DND-41 (cell line): Measurements from ENCODE around the gene L1TD1.

Experiments used
- ATAC-seq: fragments of 200-7000 bp; cut with Tn5 transposase; 3 replicates; pipeline ENCODE4 v1.9.1; 2021; ENCODE audit warnings: low read depth; ENCODE audit not compliant: insufficient read depth
- DNase-seq: peaks from one replicate; pipeline ENCODE4 v3.0.0-alpha.2; 2020
- H2AFZ ChIP-seq: 2 replicates; pipeline ENCODE4 v1.6.0; 2012; ENCODE audit warnings: low read depth, low read length
- H3K27ac ChIP-seq: 2 replicates; pipeline ENCODE4 v1.5.1; 2012; ENCODE audit warnings: low read length, inconsistent platforms
- H3K27me3 ChIP-seq: fragments of 200-600 bp; sonication (generic); 2 replicates; pipeline ENCODE4 v1.6.0; 2012; ENCODE audit warnings: low read length, mild to moderate bottlenecking, inconsistent platforms; ENCODE audit not compliant: insufficient read depth, poor library complexity
- H3K36me3 ChIP-seq: 2 replicates; pipeline ENCODE4 v1.5.1; 2012; ENCODE audit warnings: low read length, inconsistent platforms; ENCODE audit not compliant: insufficient read depth
- H3K4me1 ChIP-seq: 2 replicates; pipeline ENCODE4 v1.5.1; 2012; ENCODE audit warnings: mild to moderate bottlenecking, low read length; ENCODE audit not compliant: insufficient read depth
- H3K4me2 ChIP-seq: 2 replicates; pipeline ENCODE4 v1.6.0; 2012; ENCODE audit warnings: mild to moderate bottlenecking, moderate library complexity, low read length, inconsistent platforms; ENCODE audit not compliant: insufficient read depth
- H3K4me3 ChIP-seq, 2 experiments: fragments of 200-600 bp in 1 of 2; shearing (Covaris generic) in 1 of 2; 2 replicates each; pipeline ENCODE4 v1.5.1; 2012 to 2016; ENCODE audit warnings: inconsistent platforms in 2 of 2, low read length in 2 of 2, mild to moderate bottlenecking in 2 of 2, low read depth in 1 of 2, moderate library complexity in 1 of 2
- H3K79me2 ChIP-seq: 2 replicates; pipeline ENCODE4 v1.6.0; 2012; ENCODE audit warnings: low read length, inconsistent platforms; ENCODE audit not compliant: insufficient read depth
- H3K9ac ChIP-seq: 2 replicates; pipeline ENCODE4 v1.6.0; 2012; ENCODE audit warnings: low read depth, mild to moderate bottlenecking, inconsistent platforms, low read length, moderate library complexity
- H3K9me3 ChIP-seq: 2 replicates; pipeline ENCODE4 v1.5.1; 2012; ENCODE audit warnings: low read length, moderate library complexity, mild to moderate bottlenecking, inconsistent platforms; ENCODE audit not compliant: insufficient read depth, severe bottlenecking
- H4K20me1 ChIP-seq: 2 replicates; pipeline ENCODE4 v1.6.0; 2012; ENCODE audit warnings: low read length; ENCODE audit not compliant: insufficient read depth
- CTCF ChIP-seq: IDR thresholded peaks from 2 replicates; pipeline ENCODE4 v1.5.1; 2012; ENCODE audit warnings: borderline replicate concordance, low read length, moderate library complexity, mild to moderate bottlenecking; ENCODE audit not compliant: poor library complexity, severe bottlenecking; ENCODE audit errors: extremely low read depth
- EZH2 ChIP-seq: IDR thresholded peaks from 3 replicates; pipeline ENCODE4 v1.6.1; 2012; ENCODE audit warnings: borderline replicate concordance, low read depth, mild to moderate bottlenecking, moderate library complexity, low read length, inconsistent platforms; ENCODE audit not compliant: severe bottlenecking

Gene L1TD1

GRCh38 chr1:62233926-62234450 lies 39.3 kb downstream of the L1TD1 start:
- H4K20me1 ChIP-seq, result no peaks in the 10 kb centered on the region
- H2AFZ ChIP-seq, result no peak overlapping the region
- H3K9ac ChIP-seq, result no peak overlapping the region
- H3K36me3 ChIP-seq, result no peaks in the 10 kb centered on the region
- H3K27me3 ChIP-seq, result peaks cover 7% of the 10 kb centered on the region
- no peaks in the 10 kb centered on the region for H3K4me1 ChIP-seq
- no peak overlapping the region for H3K27ac ChIP-seq
- TF ChIP-seq EZH2 (no peak), CTCF (no peak)
- H3K79me2 ChIP-seq, result no peaks in the 10 kb centered on the region
- no peak overlapping the region for H3K4me3 ChIP-seq
- ATAC-seq (no peak), DNase-seq (no peak)
- no peaks in the 10 kb centered on the region for H3K9me3 ChIP-seq
- no peak overlapping the region for H3K4me2 ChIP-seq

- DNase-seq (no peak), ATAC-seq (no peak)
- Histone ChIP-seq H3K36me3 (no peaks in the 10 kb centered on the region), H2AFZ (no peak overlapping the region), H3K79me2 (no peaks in the 10 kb centered on the region), H3K9ac (no peak overlapping the region), H3K4me2 (no peak overlapping the region), H3K9me3 (no peaks in the 10 kb centered on the region), H3K27ac (no peak overlapping the region), H3K4me1 (no peaks in the 10 kb centered on the region), H4K20me1 (no peaks in the 10 kb centered on the region), H3K27me3 (peaks cover 7% of the 10 kb centered on the region), H3K4me3 (no peak overlapping the region)
- TF ChIP-seq EZH2, result no peak
- no peak for TF ChIP-seq CTCF
These were observed 40.0 kb downstream of the L1TD1 start for GRCh38 chr1:62234688-62235087.

GRCh38 chr1:62235576-62235975 lies 40.9 kb downstream of the L1TD1 start:
- Histone ChIP-seq H3K4me1 (no peaks in the 10 kb centered on the region), H3K9ac (no peak overlapping the region), H3K9me3 (no peaks in the 10 kb centered on the region), H3K79me2 (no peaks in the 10 kb centered on the region), H3K27me3 (peaks cover 7% of the 10 kb centered on the region), H2AFZ (no peak overlapping the region), H3K36me3 (no peaks in the 10 kb centered on the region), H3K4me3 (no peak overlapping the region), H3K27ac (no peak overlapping the region), H3K4me2 (no peak overlapping the region), H4K20me1 (no peaks in the 10 kb centered on the region)
- DNase-seq (no peak), ATAC-seq (no peak)
- TF ChIP-seq EZH2 (no peak), CTCF (no peak)

- no peak overlapping the region for H3K4me2 ChIP-seq
- H3K27ac ChIP-seq, result no peak overlapping the region
- no peak for TF ChIP-seq EZH2
- TF ChIP-seq CTCF, result no peak
These were observed 42.7 kb downstream of the L1TD1 start for GRCh38 chr1:62237361-62237760.

More at GRCh38 chr1:62237361-62237760, 42.7 kb downstream of the L1TD1 start:
- no peaks in the 10 kb centered on the region for H3K9me3 ChIP-seq
- H2AFZ ChIP-seq, result no peak overlapping the region
- no peak overlapping the region for H3K9ac ChIP-seq
- no peaks in the 10 kb centered on the region for H3K4me1 ChIP-seq
- H3K4me3 ChIP-seq, result no peak overlapping the region
- H4K20me1 ChIP-seq, result no peaks in the 10 kb centered on the region
- no peaks in the 10 kb centered on the region for H3K27me3 ChIP-seq
- no peak for ATAC-seq
- no peaks in the 10 kb centered on the region for H3K79me2 ChIP-seq
- no peak for DNase-seq
- no peaks in the 10 kb centered on the region for H3K36me3 ChIP-seq
